GM19023 (cell line): ENCODE results near the gene RNASEH1.
A peak's percentile ranks its signal among the peaks of the same experiment; 100 is the strongest.
"Not testable (repeated sequence)": the region's sequence is repeated elsewhere in the genome, so short reads cannot be mapped to it uniquely, and the experiment has no call there.

Source experiments
- ATAC-seq: cut with Tn5 transposase; IDR thresholded peaks from one replicate; pipeline ENCODE4 v1.9.1; 2021; ENCODE audit warnings: mild to moderate bottlenecking, moderate library complexity; ENCODE audit not compliant: unreplicated experiment

The RNASEH1 gene

GRCh38 chr2:3522961-3523421 lies 35.1 kb downstream of the RNASEH1 start:
- no peak for ATAC-seq

DNA sequence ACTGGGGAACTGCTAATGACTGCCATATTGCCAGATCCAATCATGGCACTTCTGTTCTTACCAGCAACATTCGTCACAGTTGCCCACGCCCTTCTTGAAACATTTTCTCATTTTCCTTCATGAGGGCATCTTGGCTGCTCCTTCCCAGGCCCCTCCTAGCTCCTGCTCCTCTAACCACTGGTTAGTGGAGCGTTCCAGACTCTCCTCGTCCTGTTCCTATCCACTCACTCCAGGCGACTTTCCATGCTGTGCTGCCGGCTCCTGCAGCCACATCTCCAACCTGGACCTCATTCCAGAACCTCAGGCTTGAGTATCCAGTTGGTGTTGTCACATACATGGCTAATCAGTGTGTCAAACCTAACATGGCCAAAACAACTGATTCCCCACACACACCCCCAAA lies 37.5 kb downstream of the RNASEH1 start:
- no peak for ATAC-seq

DNA sequence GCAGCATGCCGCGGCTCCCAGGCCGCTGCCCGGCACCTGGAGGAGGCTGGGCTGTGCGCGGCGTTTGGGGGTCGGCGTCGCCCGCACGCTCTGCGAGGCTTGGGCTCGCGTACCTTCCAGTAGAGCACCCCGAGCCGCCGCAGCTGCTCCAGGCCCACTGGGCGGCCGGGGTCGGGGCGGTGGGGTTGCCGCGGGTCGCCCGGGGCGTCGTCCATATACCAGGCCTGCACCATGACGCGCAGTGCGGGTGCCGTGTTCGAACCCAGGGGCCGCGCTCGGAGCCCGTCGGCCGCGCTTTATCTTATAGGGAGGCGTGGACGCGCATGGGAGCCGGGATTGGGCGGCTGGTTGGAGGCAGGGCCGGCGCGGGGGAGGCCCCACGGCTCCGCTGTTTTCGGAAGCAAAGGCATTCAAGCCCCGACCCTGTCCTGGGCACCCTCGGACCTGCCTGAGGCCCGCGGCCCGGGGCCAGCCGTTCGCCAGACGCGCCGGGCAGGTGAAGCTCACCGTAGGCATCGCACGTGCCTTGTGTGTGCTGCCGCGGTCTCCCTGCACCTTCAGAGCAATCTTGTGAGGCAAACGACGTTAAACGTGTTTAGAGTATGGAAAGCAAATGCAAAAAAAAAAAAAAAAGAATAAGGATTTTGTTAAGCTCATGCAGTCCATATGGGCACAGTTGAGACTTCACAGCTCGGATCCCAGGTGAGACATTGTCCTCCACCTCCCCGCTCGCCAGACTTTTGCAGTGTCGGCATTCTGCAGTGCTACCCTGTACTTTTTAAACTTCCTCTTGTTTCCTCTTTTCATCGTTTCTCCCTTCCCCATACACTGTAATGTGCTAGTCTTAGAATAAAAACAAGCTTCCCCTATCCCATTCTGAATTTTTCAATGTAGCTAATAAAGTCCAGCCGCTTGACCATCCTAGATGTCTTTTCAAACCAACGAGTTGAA lies 38.6 kb downstream of the RNASEH1 start, which contains the start of gene ADI1:
ADI1 (minus strand) TSS at position 277 of the 951 bp plus-strand sequence; CDS start at position 233, 44 bp downstream.
- peak; percentile 70 for ATAC-seq

DNA sequence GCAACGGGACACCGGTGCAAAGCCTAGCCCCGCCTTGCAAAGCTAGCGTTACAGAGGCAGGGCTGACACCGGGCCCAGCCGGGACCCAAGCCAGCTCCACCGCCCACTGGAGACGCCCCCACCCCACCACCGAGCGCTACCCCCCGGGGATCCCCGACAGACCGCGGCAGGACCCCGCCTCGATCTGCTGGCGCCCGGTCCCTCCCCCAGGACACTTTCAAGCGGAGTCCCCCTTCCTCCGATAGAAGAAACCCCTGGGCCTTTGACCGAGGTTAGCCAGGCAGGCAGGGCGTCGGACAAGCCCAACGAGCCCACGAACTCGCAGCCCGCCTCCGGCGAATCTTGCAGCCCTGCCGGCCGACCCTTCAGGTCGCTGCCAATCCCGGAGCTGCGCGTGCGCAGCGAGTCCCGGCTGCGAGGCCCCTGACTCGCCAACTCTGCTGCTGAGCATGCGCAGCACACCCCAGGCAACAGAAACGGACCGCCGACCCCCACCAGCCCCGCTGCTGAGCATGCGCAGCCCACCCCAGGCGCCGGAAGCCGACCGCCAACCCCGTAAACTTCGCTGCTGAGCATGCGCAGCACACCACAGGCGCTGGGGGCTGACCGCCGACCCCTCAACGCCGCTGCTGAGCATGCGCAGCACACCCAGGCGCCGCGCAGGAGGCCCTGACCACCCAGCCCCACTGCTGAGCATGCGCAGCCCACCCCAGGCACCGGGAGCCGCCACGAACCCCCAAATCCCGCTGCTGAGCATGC lies 39.5 kb downstream of the RNASEH1 start:
- peak; percentile 76 for ATAC-seq

- no peak for ATAC-seq
Observed at GRCh38 chr2:3517948-3518495, 40.1 kb downstream of the RNASEH1 start.

DNA sequence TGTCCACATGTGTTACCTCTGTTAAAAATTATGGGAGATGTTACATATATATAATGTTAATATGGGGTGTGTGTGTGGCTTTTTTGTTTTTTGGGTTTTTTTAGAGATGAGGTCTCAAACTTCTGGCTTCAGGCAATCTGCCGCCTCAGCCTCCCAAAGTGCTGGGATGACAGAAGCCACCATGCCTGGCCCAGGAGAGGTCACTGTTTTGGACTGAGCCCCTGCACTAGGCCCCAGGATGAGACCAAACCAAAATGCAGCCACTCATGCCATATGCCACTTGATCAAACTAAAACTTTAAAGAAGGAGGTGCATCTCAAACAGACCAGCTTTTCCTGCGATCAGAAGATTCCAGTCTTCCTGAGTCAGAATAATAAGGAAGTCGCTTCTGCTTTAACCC lies 41.3 kb downstream of the RNASEH1 start:
- ATAC-seq, result no peak

DNA sequence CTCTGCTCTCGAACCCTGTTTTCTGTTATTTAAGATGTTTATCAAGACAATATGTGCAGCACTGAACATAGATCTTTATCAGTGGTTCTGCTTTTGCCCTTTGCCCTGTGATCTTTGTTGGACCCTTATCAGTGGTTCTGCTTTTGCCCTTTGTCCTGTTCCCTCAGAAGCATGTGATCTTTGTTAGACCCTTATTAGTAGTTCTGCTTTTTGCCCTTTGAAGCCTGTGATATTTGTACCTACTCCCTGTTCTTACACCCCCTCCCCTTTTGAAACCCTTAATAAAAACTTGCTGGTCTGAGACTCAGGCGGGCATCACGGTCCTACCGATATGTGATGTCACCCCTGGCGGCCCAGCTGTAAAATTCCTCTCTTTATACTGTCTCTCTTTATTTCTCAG lies 42.7 kb downstream of the RNASEH1 start:
- not testable (repeated sequence) for ATAC-seq

DNA sequence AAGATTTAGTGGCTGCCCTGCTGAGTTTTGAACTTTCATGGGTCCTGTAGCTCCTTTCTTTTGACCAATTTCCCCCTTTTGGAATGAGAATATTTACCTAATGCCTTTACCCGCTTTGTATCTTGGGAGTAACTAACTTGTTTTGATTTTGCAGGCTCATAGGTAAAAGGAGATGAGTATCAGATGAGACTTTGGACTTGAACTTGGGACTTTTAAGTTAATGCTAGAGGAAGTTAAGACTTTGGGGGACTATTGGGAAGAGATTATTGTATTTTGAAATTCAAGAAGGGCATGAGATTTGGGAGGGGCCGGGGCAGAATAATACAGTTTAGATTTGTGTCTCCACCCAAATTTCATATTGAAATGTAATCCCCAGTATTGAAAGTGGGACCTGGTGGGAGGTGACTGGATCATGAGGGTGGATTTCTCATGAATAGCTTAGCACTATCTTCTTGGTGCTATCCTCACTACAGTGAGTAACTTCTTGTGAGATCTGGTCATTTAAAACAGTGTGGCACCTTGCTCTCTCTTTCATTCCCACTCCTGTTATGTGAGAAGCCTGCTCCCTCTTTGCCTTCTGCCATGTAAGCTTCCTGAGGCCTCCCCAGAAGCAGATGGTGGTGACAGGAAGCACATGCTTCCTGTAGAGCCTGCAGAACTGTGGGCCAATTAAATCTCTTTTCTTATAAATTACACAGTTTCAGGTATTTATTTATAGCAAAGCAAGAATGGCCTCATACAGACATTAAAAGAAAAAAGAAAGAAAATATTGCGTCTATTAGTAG lies 44.9 kb downstream of the RNASEH1 start:
- no peak for ATAC-seq

GRCh38 chr2:3512086-3512485 lies 46.0 kb downstream of the RNASEH1 start:
- no peak for ATAC-seq

DNA sequence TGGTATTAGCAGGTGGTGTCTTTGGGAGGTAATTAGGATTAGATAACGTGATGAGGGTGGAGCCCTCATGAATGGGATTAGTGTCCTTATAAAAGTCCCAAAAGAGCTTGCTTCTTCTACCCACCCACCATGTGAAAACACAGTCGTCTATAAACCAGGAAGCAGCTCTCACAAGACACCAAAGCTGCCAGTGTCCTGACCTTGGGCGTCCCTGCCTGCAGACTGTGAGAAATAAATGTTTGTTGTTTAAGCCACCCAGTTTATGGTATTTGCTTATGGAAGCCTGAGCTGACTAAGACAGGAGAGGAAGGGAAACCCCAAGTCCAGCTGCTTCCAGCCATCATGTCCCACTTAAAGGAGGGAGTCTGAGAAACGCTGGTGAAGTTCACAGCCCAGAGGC lies 52.4 kb downstream of the RNASEH1 start:
- peak; percentile 83 for ATAC-seq

GRCh38 chr2:3504741-3505140 lies 53.4 kb downstream of the RNASEH1 start:
- no peak for ATAC-seq

DNA sequence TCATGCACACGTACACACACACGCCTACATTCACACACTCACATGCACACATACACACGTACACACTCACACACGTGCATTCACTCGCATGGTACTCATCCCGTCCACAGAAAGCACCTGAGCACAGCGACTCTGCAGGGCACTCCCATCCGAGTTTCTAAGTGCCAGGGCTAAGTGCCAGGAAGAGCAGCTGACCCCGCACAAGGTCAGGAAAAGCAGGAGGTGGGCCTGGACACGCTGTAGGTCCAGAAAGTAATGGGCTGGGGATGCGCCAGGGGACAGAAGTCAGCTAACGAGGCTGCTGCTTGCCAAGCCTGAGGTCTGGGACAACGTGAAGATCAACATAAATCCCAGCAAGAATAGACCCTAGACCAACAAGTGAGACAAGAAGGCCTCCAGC lies 54.6 kb downstream of the RNASEH1 start:
- ATAC-seq, result no peak

- ATAC-seq, result no peak
Observed at GRCh38 chr2:3503046-3503445, 55.1 kb downstream of the RNASEH1 start.

DNA sequence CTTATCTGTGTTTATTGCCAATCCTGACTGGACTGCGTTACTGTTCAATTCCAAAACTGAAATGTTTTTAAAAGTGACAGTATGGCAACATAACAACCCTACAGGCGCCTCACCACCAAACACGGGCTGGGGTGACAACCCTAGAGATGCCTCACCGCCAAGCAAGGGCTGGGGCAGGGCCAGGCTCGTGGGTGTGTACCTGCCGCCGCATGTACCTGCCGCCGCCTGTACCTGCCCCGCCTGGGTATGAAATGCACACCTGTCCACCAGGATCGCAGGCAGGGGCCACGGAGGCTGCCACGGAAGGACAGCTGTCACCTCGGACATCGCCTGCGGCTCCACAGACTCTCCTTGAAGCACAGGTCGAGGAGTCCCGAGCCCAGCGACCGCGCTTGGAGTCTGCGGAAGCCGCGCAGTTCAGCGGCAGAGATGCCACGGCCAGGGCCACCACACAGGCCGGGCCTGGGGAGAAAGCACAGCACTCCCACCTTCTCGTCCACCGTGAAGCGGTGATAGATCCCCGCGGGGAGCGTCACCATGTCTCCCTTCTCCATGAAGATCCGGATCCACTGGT lies 57.7 kb downstream of the RNASEH1 start:
- ATAC-seq, result no peak

GRCh38 chr2:3498783-3499394 lies 59.2 kb downstream of the RNASEH1 start:
- no peak for ATAC-seq

- not testable (repeated sequence) for ATAC-seq
Observed at GRCh38 chr2:3496708-3497080, 61.4 kb downstream of the RNASEH1 start.
